ENCODE data around the gene NOPCHAP1. TPM values are rescaled to one million over a fixed set of nuclear protein-coding genes. Genes with fewer than 3 reads are reported as not detected.

Gene NOPCHAP1
- total and polyA plus RNA-seq, 10 of the 15 experiments (the other 5 are each of a cell fraction or from before 2014, with no cell fraction given) = 28.0 to 115 (median 40.9) TPM

- TF ChIP-seq POLR2AphosphoS2 (IDR thresholded peaks at IDR 0.05; ENCODE audit: low read depth, low read length) = no peak
- TF ChIP-seq E4F1 (IDR thresholded peaks at IDR 0.05; ENCODE audit: borderline replicate concordance, partially characterized antibody) = no peak
- TF ChIP-seq ETV6 (conservative IDR thresholded peaks at IDR 0.05 in 1 of 2, IDR thresholded peaks at IDR 0.05 in 1 of 2; ENCODE audit: borderline replicate concordance in 1 of 2, low read depth in 1 of 2) = peak in 1 of 2 experiments; percentile 53; a peak in 1 of 4 replicates
- no peak for TF ChIP-seq E2F8 (IDR thresholded peaks at IDR 0.05; ENCODE audit: low read depth, partially characterized antibody)
- TF ChIP-seq ATF3 (IDR thresholded peaks at IDR 0.05; ENCODE audit: borderline replicate concordance, extremely low read depth, low read depth, low read length) = no peak
- TF ChIP-seq NR2F1 (conservative IDR thresholded peaks at IDR 0.05) = peak; percentile 87
- peak; percentile 73; the same call in 1 of the 2 replicates for TF ChIP-seq ASH2L (IDR thresholded peaks at IDR 0.05; ENCODE audit: borderline replicate concordance, low read depth)
- TF ChIP-seq ZNF24 (IDR thresholded peaks at IDR 0.05) = no peak
- no peak for TF ChIP-seq SUPT20H (IDR thresholded peaks at IDR 0.05; ENCODE audit: borderline replicate concordance, control insufficient read depth, low read depth, low read length)
- peak; percentile 50 to 86 for TF ChIP-seq EGR1 (IDR thresholded peaks at IDR 0.05; ENCODE audit: borderline replicate concordance in 1 of 2, low read depth in 2 of 2, low read length in 2 of 2)
- no peak for TF ChIP-seq TCF7 (IDR thresholded peaks at IDR 0.05; ENCODE audit: borderline replicate concordance)
- TF ChIP-seq PRDM15 (CRISPR knock-in tag; IDR thresholded peaks at IDR 0.05) = no peak
- 0 out of 2 replicates have a peak, but pooled peaks have one; percentile 2 for TF ChIP-seq TARDBP (IDR thresholded peaks at IDR 0.05; ENCODE audit: borderline replicate concordance)
- no peak for TF ChIP-seq PBX3 (IDR thresholded peaks at IDR 0.05; ENCODE audit: insufficient replicate concordance, low read depth, low read length)
- no peak for TF ChIP-seq ESRRA (IDR thresholded peaks at IDR 0.05; ENCODE audit: low read length)
- no peak for TF ChIP-seq HDAC2 (IDR thresholded peaks at IDR 0.05)
- peak; percentile 92 for TF ChIP-seq ATF7 (IDR thresholded peaks at IDR 0.05; ENCODE audit: low read depth)
These were observed 27.9 kb upstream of the NOPCHAP1 start, which contains the start of gene SLC41A2 (continued) for GRCh38 chr12:104958001-104958804.
